ENCODE results near the gene ATF6. TPM values are rescaled to one million over a fixed set of nuclear protein-coding genes. Genes with fewer than 3 reads are reported as not detected.

The ATF6 gene
- total RNA-seq, 1 experiment from 2014 or later, result 35.3 TPM

DNA sequence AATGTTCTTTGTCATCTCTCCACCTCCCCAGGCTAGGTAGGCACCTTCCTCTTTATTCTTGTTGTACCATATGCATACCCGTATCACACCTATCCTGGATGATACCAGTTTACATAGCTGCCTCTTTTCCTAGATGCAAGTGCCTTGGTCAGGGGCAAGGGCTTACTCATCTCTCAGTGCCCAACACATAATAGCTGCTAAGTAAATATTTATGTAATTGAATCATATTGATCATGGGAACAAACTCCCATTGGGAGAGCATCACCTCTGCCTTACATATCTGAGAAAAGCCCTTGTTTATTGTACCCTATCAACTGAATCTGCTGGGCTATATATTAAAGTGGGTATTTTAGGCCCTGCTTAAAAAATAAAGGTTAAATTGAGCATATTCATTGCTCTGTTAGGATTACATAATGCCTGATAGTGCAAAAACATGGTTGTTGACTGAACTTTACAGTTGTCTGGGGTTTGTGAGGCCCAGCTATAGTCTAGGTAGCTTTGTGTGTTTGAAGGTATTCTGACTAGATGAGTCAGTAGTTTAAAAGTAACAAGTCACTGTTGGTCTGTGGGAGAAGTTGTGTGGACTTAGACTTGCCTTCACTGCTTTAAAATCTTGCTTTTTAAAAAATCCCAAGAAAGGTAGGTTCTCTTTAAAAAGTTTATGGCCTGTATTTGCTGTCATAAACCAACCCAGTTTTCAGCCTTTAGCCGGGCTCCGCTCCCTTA is 174.9 kb downstream of the ATF6 start:
- H3K27ac Mint-ChIP-seq (ENCODE audit: unreplicated experiment), result no peak overlapping the region
- intact Hi-C loops (cut with micrococcal nuclease; ENCODE audit: unreplicated experiment), result no loop called here
- H3K9me3 Mint-ChIP-seq (ENCODE audit: low read depth, unreplicated experiment), result no peaks in the 10 kb centered on the region
- H3K27me3 Mint-ChIP-seq (ENCODE audit: unreplicated experiment), result no peaks in the 10 kb centered on the region
- BruUV-seq (replicated peaks), result no TSS peak
- CTCF ChIA-PET, result interaction anchor here (0.7 kb wide), 2 partner anchors 12 to 44 kb away, joined by 3 to 5 read pairs; no protein-coding TSS in a partner anchor
- H3K4me1 Mint-ChIP-seq (ENCODE audit: low read depth, unreplicated experiment), result no peaks in the 10 kb centered on the region
- H3K4me3 Mint-ChIP-seq (ENCODE audit: low read depth, unreplicated experiment), result no peak overlapping the region
- H3K36me3 Mint-ChIP-seq (ENCODE audit: insufficient read depth, unreplicated experiment), result no peaks in the 10 kb centered on the region
- TF ChIP-seq, protein P1, sequence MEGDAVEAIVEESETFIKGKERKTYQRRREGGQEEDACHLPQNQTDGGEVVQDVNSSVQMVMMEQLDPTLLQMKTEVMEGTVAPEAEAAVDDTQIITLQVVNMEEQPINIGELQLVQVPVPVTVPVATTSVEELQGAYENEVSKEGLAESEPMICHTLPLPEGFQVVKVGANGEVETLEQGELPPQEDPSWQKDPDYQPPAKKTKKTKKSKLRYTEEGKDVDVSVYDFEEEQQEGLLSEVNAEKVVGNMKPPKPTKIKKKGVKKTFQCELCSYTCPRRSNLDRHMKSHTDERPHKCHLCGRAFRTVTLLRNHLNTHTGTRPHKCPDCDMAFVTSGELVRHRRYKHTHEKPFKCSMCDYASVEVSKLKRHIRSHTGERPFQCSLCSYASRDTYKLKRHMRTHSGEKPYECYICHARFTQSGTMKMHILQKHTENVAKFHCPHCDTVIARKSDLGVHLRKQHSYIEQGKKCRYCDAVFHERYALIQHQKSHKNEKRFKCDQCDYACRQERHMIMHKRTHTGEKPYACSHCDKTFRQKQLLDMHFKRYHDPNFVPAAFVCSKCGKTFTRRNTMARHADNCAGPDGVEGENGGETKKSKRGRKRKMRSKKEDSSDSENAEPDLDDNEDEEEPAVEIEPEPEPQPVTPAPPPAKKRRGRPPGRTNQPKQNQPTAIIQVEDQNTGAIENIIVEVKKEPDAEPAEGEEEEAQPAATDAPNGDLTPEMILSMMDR (IDR thresholded peaks at IDR 0.05; ENCODE audit: unreplicated experiment), result no peak
- no peak for DNase-seq

DNA sequence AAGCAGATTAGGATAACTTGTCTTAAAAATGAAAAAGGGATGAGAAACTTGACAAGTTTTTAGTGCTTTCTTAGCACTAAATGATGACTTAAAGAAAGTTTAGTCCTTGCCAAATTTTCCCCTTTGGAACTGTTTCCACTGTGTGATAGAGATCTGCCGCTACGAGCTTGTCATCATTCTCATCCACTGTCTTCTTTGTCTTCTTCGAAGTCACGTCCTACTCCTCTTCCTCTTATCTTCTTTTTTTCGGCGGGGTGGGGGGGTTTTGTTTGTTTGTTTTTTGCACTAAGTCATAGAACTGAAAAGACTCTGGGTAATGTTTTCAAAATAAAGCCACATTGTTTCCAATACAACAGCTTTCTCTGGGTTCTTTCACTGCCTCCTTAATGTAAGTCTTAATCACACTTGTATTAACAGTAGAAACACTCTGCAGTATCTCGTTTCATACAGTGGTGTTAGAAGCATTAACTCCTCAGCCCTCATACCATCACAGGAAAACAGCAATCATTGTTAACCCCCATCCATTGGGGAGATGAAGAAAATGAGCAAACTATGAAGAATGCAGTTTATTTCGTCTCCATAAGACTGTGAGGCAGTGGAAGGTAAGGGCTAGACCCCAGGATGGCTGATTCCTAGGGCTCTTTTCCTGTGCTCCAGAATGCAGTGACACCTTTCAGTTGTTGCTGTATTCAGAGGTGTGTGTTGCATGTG is 175.8 kb downstream of the ATF6 start:
- H3K36me3 Mint-ChIP-seq (ENCODE audit: insufficient read depth, unreplicated experiment), result no peaks in the 10 kb centered on the region
- CTCF ChIA-PET, result no interaction called here

DNA sequence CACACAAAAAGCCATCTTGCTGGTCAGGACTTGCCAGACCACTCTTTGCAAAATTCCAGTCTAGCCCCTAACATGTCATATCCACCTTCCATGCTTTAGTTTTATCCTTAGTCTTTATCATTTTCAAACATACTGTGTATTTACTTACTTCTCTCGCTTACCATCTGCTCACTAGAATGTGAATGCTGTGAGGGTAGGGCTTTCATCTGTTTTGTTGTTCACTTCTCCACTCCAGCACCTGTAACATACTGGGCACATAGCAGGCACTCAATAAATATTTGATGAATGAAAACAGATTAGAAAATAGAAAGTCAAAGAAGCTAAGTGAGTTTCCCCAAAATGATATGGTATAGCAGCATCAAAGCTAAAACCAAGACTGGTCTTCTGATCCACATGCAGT is 177.6 kb downstream of the ATF6 start:
- Mint-ChIP-seq H3K36me3 (ENCODE audit: insufficient read depth, unreplicated experiment) (no peaks in the 10 kb centered on the region), H3K4me3 (ENCODE audit: low read depth, unreplicated experiment) (no peak overlapping the region), H3K27ac (ENCODE audit: unreplicated experiment) (no peak overlapping the region), H3K4me1 (ENCODE audit: low read depth, unreplicated experiment) (no peaks in the 10 kb centered on the region), H3K27me3 (ENCODE audit: unreplicated experiment) (no peaks in the 10 kb centered on the region), H3K9me3 (ENCODE audit: low read depth, unreplicated experiment) (peaks cover 3% of the 10 kb centered on the region)
- BruUV-seq (replicated peaks), result no TSS peak
- TF ChIP-seq, protein P1 (IDR thresholded peaks at IDR 0.05; ENCODE audit: unreplicated experiment), result no peak
- intact Hi-C loops (cut with micrococcal nuclease; ENCODE audit: unreplicated experiment), result no loop called here
- CTCF ChIA-PET, result no interaction called here
- no peak for DNase-seq

More for the DNA sequence above, 175.8 kb downstream of the ATF6 start:
- H3K9me3 Mint-ChIP-seq (ENCODE audit: low read depth, unreplicated experiment), result peaks cover under 1% of the 10 kb centered on the region
- intact Hi-C loops (cut with micrococcal nuclease; ENCODE audit: unreplicated experiment), result no loop called here
- no peaks in the 10 kb centered on the region for H3K4me1 Mint-ChIP-seq (ENCODE audit: low read depth, unreplicated experiment)
- no TSS peak for BruUV-seq (replicated peaks)
- TF ChIP-seq, protein P1 (IDR thresholded peaks at IDR 0.05; ENCODE audit: unreplicated experiment), result no peak
- H3K4me3 Mint-ChIP-seq (ENCODE audit: low read depth, unreplicated experiment), result no peak overlapping the region
- H3K27ac Mint-ChIP-seq (ENCODE audit: unreplicated experiment), result no peak overlapping the region
- no peaks in the 10 kb centered on the region for H3K27me3 Mint-ChIP-seq (ENCODE audit: unreplicated experiment)
- DNase-seq, result no peak

DNA sequence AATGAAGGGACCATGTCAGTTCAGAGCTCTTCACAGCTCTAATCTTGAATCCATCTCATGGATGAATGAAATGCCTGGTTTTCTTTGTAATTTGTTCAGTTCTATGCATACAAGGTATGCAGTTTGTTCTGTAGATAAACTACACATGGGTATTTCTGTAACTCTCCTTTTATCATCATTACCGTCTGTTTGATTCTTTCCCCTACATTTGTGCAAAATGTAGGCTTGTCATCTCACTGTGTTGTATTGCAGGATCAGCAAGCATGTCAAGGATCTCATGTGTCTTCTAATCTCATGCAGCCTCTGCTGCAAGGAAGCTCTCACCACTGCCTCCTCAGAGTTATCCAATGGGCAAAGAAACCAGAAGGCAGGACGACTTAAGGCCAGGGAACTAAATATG is 178.3 kb downstream of the ATF6 start:
- no peak overlapping the region for H3K27ac Mint-ChIP-seq (ENCODE audit: unreplicated experiment)
- H3K4me1 Mint-ChIP-seq (ENCODE audit: low read depth, unreplicated experiment), result no peaks in the 10 kb centered on the region
- no peaks in the 10 kb centered on the region for H3K27me3 Mint-ChIP-seq (ENCODE audit: unreplicated experiment)
- no peak overlapping the region for H3K4me3 Mint-ChIP-seq (ENCODE audit: low read depth, unreplicated experiment)
- intact Hi-C loops (cut with micrococcal nuclease; ENCODE audit: unreplicated experiment), result no loop called here
- peaks cover 3% of the 10 kb centered on the region for H3K9me3 Mint-ChIP-seq (ENCODE audit: low read depth, unreplicated experiment)
- BruUV-seq (replicated peaks), result no TSS peak
- CTCF ChIA-PET, result interaction anchor here (1.5 kb wide), 1 partner anchor 18 kb away, joined by 3 read pairs; no protein-coding TSS in a partner anchor
- TF ChIP-seq, protein P1 (IDR thresholded peaks at IDR 0.05; ENCODE audit: unreplicated experiment), result no peak
- no peaks in the 10 kb centered on the region for H3K36me3 Mint-ChIP-seq (ENCODE audit: insufficient read depth, unreplicated experiment)
- no peak for DNase-seq

All from Calu3 (cell line).